ENCODE measurements around the gene TNNT2. TPM values are rescaled to one million over a fixed set of nuclear protein-coding genes. Genes with fewer than 3 reads are reported as not detected.

TNNT2 gene
- total RNA-seq, 1 donor from 2014 or later, result not detected

- Mint-ChIP-seq H3K27ac (ENCODE audit: unreplicated experiment) (peak overlapping the region; percentile 55), H3K4me1 (peaks cover 4% of the 10 kb centered on the region), H3K27me3 (ENCODE audit: low read depth) (peaks cover 6% of the 10 kb centered on the region), H3K4me3 (no peak overlapping the region), H3K36me3 (ENCODE audit: low read depth) (no peaks in the 10 kb centered on the region), H3K9me3 (no peaks in the 10 kb centered on the region)
- peak; percentile 93 for DNase-seq (ENCODE audit: low read depth, low spot score)
- TF ChIP-seq, protein P1, sequence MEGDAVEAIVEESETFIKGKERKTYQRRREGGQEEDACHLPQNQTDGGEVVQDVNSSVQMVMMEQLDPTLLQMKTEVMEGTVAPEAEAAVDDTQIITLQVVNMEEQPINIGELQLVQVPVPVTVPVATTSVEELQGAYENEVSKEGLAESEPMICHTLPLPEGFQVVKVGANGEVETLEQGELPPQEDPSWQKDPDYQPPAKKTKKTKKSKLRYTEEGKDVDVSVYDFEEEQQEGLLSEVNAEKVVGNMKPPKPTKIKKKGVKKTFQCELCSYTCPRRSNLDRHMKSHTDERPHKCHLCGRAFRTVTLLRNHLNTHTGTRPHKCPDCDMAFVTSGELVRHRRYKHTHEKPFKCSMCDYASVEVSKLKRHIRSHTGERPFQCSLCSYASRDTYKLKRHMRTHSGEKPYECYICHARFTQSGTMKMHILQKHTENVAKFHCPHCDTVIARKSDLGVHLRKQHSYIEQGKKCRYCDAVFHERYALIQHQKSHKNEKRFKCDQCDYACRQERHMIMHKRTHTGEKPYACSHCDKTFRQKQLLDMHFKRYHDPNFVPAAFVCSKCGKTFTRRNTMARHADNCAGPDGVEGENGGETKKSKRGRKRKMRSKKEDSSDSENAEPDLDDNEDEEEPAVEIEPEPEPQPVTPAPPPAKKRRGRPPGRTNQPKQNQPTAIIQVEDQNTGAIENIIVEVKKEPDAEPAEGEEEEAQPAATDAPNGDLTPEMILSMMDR (conservative IDR thresholded peaks at IDR 0.05), result peak; percentile 91
Measured at GRCh38 chr1:201408176-201408833, 30.8 kb upstream of the TNNT2 start.

GRCh38 chr1:201406831-201407406 lies 29.4 kb upstream of the TNNT2 start:
- Mint-ChIP-seq H3K4me3 (no peak overlapping the region), H3K4me1 (peaks cover 4% of the 10 kb centered on the region), H3K27me3 (ENCODE audit: low read depth) (peaks cover 6% of the 10 kb centered on the region), H3K9me3 (no peaks in the 10 kb centered on the region), H3K27ac (ENCODE audit: unreplicated experiment) (no peak overlapping the region), H3K36me3 (ENCODE audit: low read depth) (no peaks in the 10 kb centered on the region)
- no peak for DNase-seq (ENCODE audit: low read depth, low spot score)
- TF ChIP-seq, protein P1 (conservative IDR thresholded peaks at IDR 0.05), result no peak

GRCh38 chr1:201405484-201405831 lies 28.0 kb upstream of the TNNT2 start:
- H3K36me3 Mint-ChIP-seq (ENCODE audit: low read depth), result no peaks in the 10 kb centered on the region
- H3K9me3 Mint-ChIP-seq, result no peaks in the 10 kb centered on the region
- H3K27me3 Mint-ChIP-seq (ENCODE audit: low read depth), result peaks cover 6% of the 10 kb centered on the region
- no peak for DNase-seq (ENCODE audit: low read depth, low spot score)
- H3K4me3 Mint-ChIP-seq, result no peak overlapping the region
- TF ChIP-seq, protein P1 (conservative IDR thresholded peaks at IDR 0.05), result no peak
- H3K4me1 Mint-ChIP-seq, result peaks cover 4% of the 10 kb centered on the region
- no peak overlapping the region for H3K27ac Mint-ChIP-seq (ENCODE audit: unreplicated experiment)

- Mint-ChIP-seq H3K4me1 (peaks cover 4% of the 10 kb centered on the region), H3K36me3 (ENCODE audit: low read depth) (no peaks in the 10 kb centered on the region), H3K4me3 (no peak overlapping the region), H3K27ac (ENCODE audit: unreplicated experiment) (no peak overlapping the region), H3K27me3 (ENCODE audit: low read depth) (peaks cover 6% of the 10 kb centered on the region), H3K9me3 (no peaks in the 10 kb centered on the region)
- no peak for DNase-seq (ENCODE audit: low read depth, low spot score)
- TF ChIP-seq, protein P1 (conservative IDR thresholded peaks at IDR 0.05), result no peak
Measured at GRCh38 chr1:201404722-201405483, 27.4 kb upstream of the TNNT2 start.

- no peak for DNase-seq (ENCODE audit: low read depth, low spot score)
Measured at GRCh38 chr1:201404055-201404454, 26.6 kb upstream of the TNNT2 start.

More at GRCh38 chr1:201404055-201404454, 26.6 kb upstream of the TNNT2 start:
- Mint-ChIP-seq H3K4me1 (peaks cover 4% of the 10 kb centered on the region), H3K9me3 (no peaks in the 10 kb centered on the region), H3K4me3 (no peak overlapping the region), H3K27ac (ENCODE audit: unreplicated experiment) (no peak overlapping the region), H3K27me3 (ENCODE audit: low read depth) (peaks cover 6% of the 10 kb centered on the region), H3K36me3 (ENCODE audit: low read depth) (no peaks in the 10 kb centered on the region)
- TF ChIP-seq, protein P1 (conservative IDR thresholded peaks at IDR 0.05), result no peak
